HL-60 (cell line): ENCODE results near the gene HACD4.

Experiments used
- CTCF ChIP-seq: IDR thresholded peaks from one replicate; pipeline ENCODE4 v1.5.1; 2011; ENCODE audit warnings: low read length, control low read depth, inconsistent platforms; ENCODE audit not compliant: insufficient read depth
- POLR2AphosphoS5 ChIP-seq: IDR thresholded peaks from 2 replicates; pipeline ENCODE4 v1.6.1; 2012; ENCODE audit warnings: low read depth
- REST ChIP-seq: IDR thresholded peaks from 2 replicates; pipeline ENCODE4 v1.6.1; 2012; ENCODE audit warnings: low read depth; ENCODE audit not compliant: insufficient replicate concordance

- TF ChIP-seq CTCF (no peak), REST (no peak), POLR2AphosphoS5 (no peak)
Measured at GRCh38 chr9:20972684-20973083, 58.8 kb downstream of the HACD4 start.
